Measurements from ENCODE around the gene PDE4D. TPM values are rescaled to one million over a fixed set of nuclear protein-coding genes. Genes with fewer than 3 reads are reported as not detected.
"Not testable (repeated sequence)": the region's sequence is repeated elsewhere in the genome, so short reads cannot be mapped to it uniquely, and the experiment has no call there.

Gene PDE4D
- total RNA-seq, 1 donor from 2014 or later = 46.9 TPM

- no peak for DNase-seq (ENCODE audit: low spot score)
Observed at GRCh38 chr5:59423021-59423420, 470.5 kb downstream of the PDE4D start.

DNA sequence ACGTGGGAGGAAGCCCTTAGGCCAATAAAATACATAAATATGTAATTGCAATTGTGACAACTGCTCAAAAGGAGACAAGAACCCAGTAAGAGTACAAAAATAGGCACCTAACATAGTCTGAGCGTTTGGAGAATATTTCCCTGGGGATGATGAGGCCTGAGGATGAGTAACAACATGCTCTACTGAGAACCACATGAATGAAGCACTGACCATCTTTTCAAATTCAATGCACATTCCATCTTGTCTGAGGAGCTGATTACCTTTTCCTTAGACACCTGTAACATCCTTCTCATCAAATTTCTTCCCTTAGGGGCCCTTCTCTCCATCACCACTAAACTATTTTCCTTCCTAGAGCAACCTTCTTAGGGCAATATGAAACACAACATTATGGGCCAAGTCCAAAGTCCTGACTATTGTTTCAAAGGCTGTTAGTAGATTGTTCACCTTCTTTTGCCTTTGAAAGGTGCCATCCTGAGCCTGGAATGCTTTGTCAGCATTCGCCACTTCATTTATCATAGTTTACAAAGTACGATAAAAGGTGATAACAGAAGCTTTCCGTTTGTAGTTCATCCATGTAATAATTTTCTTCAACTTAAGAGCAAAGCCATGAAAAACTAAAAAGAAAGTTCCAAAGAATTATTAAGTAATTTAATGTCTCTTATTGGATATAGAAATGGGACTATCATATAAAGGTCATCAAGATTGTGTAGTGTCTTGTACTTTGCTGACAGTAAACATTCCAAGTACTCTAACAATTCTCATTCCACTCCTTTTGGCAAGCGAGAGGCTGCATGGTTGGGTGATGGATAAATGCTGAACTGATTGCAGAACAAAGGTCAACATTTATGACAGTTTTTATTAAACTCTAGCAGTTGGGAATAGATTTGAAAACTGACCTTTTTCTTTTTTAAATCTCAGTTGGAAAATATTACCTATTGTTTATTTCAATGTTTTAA is 471.3 kb downstream of the PDE4D start:
- peak; percentile 27 for DNase-seq (ENCODE audit: low spot score)

DNA sequence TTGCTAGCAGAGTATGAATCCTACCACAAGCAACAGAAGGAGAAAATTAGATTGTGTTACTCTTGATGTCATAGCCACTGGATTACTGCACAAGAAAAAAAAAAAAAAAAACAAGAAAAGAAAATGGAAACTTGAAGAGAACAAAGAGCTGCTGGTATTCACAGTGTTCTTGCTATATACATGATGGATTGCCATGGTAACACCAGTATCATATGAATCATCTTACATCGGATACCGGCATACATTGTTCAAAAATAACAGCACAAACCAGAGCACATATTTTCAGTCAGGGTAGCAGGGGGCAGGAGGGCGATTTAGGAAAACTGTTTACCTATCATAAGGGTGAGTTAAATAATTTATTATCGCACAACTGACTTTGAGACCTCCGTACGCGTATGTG is 472.9 kb downstream of the PDE4D start:
- no peak for DNase-seq (ENCODE audit: low spot score)

DNA sequence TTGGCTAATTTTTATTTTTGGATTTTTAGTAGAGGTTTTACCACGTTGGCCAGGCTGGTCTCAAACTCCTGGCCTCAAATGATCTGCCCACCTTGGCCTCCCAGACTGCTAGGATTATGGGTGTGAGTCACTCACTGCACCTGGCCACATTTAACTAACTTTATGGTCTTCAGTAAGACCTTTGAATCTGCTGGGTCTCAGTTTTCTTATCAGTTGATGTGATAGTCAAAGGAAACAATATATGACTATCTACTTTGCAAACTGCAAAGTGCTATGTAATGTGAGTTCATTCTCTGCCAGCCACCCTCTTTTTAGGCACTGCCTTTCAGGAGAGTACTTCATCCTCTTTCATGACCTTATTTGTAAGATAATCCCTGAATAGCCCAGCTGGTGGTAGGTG is 474.7 kb downstream of the PDE4D start:
- no peak for DNase-seq (ENCODE audit: low spot score)

GRCh38 chr5:59416451-59416850 is 477.1 kb downstream of the PDE4D start:
- DNase-seq (ENCODE audit: low spot score) = no peak

DNA sequence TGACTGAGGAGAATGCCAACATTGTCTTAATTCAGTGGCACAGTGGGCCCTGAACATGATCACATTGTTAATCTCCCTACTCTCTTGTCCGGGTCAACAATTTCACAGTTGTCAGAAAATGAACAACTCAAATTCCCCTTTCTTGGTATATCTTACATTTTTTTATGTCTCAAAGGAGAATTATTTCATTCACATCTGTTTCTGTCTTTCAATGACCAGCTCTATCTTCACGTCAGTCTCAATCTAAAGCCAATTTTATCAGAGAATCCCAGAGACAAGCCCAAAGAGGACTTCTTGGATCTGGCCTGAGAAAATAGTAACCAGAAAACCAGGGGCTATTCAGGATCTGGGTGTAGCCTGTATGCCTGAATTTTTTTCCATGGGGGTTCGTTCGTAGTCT is 477.5 kb downstream of the PDE4D start:
- no peak for DNase-seq (ENCODE audit: low spot score)

DNA sequence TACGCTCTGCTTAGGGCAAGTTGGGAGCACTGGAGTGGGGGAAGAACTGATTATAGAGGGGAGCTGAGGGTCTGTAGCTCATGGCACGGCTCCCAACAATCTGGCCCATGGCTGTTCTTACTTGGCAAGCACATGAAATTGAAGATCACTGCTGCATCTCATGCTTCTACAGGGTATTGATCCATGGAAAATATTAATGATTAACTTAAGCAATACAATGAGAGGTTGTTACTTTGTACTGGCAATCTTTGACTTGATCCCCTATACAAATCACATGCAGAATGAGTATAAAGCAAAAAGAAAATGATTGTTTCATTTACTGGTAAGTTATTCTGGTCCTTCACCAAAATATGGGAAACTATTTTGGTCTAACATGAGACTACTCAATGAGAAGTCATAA is 481.1 kb downstream of the PDE4D start:
- no peak for DNase-seq (ENCODE audit: low spot score)

DNA sequence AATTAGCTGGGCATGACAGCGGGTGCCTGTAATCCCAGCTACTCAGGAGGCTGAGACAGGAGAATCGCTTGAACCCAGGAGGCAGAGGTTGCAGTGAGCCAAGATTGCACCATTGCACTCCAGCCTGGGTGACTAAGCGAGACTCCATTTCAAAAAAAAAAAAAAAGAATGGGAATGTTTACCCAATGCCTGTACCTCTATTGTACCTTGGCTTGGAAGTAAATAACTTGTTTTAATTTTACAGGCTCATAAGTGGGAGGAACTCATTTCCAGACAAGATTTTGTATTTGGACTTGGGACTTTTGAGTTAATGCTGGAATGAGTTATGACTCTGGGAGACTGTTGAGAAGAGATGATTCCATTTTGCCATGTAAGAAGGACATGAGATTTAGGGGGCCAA is 484.5 kb downstream of the PDE4D start:
- not testable (repeated sequence) for DNase-seq (ENCODE audit: low spot score)

DNA sequence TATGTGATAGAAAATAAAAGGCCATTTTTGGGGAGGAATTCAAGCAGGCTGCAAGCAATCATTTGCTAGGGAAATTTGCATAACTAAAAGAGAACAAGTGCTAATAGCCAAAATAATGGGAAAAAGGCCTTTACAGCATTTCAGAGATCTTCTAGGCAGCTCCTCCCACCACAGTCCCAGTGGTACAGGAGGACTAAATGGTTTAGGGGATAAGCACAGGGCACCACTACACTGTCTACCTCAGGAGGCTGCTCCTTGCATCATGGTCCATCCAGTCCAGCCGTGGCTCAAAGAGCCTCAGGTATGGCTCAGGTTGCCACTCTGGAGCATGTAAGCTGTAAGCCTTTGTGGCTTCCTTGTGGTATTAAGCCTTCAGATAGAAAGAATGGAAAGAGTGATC is 485.6 kb downstream of the PDE4D start:
- DNase-seq (ENCODE audit: low spot score) = no peak

DNA sequence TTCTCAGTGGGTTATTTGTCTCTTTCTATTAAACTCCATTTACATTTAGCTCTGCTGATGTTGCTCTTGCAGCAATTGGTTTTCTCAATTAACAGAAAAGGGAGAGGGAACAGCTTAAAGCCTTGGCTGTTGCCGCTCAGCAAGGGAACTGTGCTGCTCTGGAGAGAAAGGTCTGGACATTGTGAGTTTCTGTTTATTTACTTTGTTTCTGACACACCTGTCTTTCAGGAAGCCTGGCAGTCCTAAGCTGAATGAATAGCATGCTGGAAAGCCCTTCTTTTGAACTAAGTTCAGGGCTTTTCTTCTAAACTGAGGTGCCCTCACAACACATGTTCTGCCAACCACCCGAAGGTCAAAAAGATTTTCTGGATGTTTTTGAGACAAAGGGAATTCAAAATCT is 491.9 kb downstream of the PDE4D start:
- no peak for DNase-seq (ENCODE audit: low spot score)

GRCh38 chr5:59394956-59395355 is 498.6 kb downstream of the PDE4D start:
- not testable (repeated sequence) for DNase-seq (ENCODE audit: low spot score)

DNA sequence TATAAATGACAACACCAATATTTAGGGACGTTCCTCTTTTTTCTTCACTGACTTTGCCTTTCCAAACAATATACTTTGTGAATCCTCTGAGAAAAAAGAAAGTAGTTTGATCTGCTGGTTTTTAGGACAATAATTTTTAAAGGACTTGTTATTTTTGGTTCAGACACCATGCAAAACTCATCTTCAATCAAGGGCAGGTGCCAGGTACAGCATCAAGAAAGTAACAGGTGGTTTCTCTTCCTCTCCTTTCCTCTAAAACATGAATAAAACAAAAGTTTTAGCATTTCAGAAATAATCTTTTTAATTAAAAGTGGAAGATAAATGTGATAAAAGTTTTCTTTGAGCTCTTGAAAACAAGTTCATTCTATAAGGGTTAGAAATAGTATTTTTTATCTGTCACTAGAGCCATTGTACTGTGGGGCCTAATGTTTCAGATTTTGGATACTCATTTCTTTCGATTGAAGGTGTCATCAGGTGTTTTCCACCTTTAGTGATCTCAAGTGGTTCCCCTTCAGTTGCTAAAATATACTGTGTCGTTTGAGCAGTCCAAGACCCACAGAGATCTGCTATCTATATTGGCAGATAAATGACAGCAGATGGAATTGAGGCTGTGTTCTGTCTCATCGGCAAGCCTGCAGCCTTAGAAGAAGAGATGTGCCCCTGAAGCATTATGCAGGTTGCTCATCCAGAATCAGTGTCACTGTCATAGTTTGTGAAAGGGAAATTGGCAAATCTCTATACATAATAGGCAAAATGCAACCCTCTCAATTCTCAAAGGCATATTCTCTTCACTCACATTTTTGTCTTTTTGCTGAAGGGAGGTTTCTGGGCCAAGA is 499.7 kb downstream of the PDE4D start:
- DNase-seq (ENCODE audit: low spot score) = no peak

GRCh38 chr5:59391576-59391975 is 501.9 kb downstream of the PDE4D start:
- DNase-seq (ENCODE audit: low spot score) = no peak

GRCh38 chr5:59390989-59391388 is 502.5 kb downstream of the PDE4D start:
- no peak for DNase-seq (ENCODE audit: low spot score)

DNA sequence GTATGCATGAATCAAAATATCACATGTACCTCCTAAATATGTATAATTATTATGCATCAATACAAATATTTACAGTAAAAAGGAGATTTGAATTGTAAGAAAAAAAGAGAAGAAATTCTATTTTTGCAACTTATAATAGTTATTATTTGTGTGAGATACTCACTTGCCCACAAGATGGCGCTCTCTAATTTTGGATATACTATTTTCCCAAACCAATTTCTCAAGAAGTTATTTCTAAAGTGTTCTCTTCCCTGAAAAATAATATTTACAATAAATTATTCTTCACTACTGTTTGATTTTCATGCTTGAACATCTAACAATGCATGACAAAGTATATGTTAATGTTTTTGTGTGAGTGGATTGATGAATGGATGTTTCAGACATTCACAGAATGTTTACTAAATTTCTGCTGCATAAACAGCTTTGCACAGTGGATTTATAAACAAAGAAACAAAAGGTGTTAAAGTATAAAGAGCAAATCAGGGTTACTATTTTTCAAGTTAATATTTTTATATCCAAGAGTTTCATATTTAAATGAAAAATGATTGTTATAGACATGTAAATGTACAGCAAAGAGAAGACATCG is 503.4 kb downstream of the PDE4D start:
- no peak for DNase-seq (ENCODE audit: low spot score)

DNA sequence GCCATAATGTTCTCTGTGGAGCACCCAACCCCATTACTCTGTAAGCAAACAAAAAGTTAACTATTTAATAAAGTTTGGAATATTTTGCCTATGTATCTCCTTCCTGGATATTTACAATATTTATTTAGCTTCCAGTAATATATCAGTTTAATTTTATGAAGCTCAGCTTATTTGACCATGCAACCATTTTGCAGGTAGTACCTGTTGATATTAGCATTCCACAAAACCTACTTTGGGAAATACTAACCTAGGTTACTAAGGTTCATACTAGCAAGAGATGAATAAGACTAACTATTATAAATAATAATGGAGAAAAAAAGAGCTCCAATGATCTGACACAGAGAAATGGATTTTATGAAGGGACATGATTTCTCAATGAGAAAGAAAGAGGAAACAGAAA is 506.4 kb downstream of the PDE4D start:
- DNase-seq (ENCODE audit: low spot score) = no peak

DNA sequence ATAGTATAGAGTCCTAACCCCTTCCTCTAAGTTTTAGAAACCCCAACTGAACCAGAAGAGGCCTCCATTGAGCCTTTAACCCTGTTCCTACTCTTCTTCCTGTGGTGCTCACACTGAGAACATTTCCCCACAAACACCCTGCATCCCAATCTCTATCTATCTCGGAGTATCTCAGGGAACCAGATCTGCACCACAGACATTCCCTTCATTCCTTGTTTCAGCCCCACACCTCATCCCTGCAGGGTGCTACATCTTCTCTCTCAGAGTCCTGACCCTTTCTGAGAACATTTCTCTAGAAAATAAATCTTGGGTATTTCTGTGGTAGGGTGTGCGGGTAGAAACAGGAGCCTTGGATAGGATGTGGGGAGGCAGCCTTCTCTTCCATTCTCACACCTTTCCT is 507.8 kb downstream of the PDE4D start:
- DNase-seq (ENCODE audit: low spot score) = no peak

DNA sequence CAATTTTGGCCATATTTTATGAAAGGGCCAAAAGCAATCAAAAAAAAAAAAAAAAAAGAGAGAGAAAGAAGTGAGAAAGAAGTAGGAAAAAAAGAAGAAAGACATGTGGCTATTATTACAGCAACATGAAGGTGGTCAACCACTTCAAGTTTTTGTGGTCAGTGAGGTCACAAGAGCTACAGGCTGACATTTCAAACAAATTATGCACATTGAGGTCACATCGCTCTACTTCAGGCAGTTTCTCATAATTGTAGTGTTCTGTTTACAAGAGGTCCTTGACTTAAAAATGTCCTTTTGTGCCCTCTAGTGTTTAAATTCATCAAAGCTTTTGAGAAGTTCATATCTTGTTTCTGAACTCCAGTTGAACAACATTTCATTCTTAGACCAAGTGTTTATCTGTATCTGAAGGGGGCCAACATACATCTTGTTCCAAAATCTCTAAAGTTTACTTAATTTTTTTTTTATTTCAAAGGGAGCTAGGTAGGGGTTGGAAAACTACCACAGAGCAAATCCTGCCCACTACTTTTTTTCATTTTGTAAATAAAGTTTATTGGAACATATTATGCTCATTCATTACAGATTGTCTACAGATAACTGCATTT is 513.1 kb downstream of the PDE4D start:
- no peak for DNase-seq (ENCODE audit: low spot score)

DNA sequence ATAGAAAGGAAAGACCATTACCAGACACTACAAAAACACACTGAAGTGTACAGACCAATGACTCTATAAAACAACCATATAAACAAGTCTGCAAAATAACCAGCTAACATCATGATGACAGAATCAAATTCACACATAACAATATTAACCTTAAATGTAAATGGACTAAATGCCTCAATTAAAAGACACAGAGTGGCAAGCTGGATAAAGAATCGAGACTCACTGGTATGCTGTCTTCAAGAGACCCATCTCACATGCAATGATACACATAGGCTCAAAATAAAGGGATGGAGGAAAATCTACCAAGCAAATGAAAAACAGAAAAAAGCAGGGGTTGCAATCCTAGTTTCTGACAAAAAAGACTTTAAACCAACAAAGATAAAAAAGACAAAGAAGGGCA is 519.5 kb downstream of the PDE4D start:
- not testable (repeated sequence) for DNase-seq (ENCODE audit: low spot score)

DNA sequence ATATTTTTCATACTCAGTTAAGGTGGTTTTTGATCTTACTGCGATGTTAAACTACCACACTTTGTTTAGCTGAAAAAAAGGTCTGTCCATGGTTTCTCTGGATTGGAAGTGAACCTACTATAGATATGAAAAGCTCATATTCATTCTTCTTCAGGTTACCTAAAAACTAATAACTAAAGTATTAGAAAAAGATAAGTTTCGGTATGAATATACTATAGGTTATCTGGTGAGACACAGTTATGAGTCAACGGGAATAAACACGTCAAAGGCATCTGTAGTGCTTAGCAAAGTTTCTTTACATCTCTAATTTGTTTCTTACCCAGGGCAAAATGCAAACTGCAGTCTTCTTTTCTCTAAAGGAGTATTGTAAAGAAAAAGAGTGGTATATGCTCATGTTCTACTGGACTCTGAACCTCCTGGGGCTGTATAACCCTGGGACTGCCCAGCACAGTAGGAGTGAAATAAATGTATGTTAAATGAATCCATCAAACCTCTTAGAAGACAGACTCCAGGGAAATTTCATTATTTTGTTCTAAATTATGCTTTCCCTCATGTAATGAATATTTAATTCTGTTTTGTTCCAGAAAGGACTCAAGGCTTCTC is 521.9 kb downstream of the PDE4D start:
- no peak for DNase-seq (ENCODE audit: low spot score)

DNA sequence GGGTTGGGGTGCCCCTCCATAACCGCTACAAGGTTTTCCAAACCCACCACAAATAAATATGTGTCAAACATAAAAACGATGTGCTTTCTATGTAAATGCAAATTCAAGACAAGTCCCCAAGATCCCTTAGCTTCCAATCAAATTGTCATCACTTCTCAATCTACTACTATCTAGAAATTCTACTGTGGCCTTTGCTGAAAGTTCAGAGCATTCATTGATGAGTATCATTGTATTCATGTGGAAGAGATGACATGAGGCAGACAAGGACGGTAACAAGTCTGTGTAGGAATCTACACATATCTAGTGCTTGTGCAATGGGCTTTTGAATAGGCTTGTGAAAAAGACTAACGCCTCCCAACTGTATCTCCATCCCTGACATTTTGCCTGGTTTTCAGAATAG is 524.6 kb downstream of the PDE4D start:
- DNase-seq (ENCODE audit: low spot score) = no peak
